GM18951 (cell line): ENCODE data around the gene LUC7L3.
"Not testable (repeated sequence)": the region's sequence is repeated elsewhere in the genome, so short reads cannot be mapped to it uniquely, and the experiment has no call there.

Experiments
- POLR2A ChIP-seq: IDR thresholded peaks from 4 replicates; pipeline ENCODE4 v1.6.1; 2011; ENCODE audit warnings: mild to moderate bottlenecking; ENCODE audit not compliant: insufficient read length, insufficient read depth; ENCODE audit errors: extremely low read depth
- in situ Hi-C: fragments of 300-500 bp; cut with MboI; formaldehyde crosslinking; loops from one replicate; pipeline ENCODE4 v1.12.0; 2022; ENCODE audit warnings: low sequenced_read_pairs, mixed read lengths, inconsistent platforms; ENCODE audit not compliant: unreplicated experiment

The LUC7L3 gene

DNA sequence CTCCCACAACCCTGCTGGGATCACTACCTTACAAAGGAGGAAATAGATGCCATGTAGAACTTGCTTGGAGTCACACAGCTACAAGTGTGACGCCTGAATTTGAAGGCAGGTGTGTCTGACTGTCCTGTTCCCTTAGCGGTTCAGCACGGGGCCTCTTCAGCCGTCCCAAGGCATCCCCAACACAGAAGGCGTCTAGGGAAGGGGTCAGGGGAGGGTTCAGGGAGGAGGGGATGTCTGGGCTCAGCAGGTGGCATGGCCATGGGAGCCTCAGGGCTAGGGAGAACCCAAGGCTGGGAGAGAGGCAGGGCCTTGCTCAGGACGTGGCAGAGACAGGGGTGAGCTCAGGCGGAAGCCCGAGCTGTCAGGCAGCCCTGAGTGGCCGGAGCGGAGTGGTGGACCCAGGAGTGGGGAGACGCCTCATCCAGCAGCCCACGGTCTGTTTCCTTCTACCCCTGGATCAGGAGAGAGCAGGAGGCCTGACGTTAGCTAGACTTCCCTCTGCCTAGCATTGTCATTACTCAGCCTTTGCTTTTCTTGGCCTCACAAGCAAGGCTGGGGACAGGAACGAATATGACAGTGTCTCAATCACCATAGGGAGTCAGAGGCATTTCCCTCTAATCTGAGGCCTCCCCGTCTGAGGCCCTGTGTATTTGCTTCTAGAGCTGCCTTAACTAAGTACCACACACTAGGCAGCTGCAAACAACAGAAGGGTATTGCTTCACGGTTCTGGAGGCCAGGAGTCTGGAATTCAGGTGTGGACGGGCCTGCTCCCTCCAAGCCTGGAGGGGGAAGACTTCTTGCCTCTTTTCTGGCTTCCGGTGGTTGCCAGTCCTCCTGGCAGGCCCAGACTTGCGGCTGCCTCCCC, 79.3 kb downstream of the LUC7L3 start:
- no peak for TF ChIP-seq POLR2A
- in situ Hi-C loops: no loop called here

GRCh38 chr17:50799582-50799981, 80.2 kb downstream of the LUC7L3 start:
- no peak for TF ChIP-seq POLR2A
- in situ Hi-C loops: no loop called here

- no peak for TF ChIP-seq POLR2A
- in situ Hi-C loops: no loop called here
Observed at GRCh38 chr17:50800196-50800700, 80.8 kb downstream of the LUC7L3 start.

DNA sequence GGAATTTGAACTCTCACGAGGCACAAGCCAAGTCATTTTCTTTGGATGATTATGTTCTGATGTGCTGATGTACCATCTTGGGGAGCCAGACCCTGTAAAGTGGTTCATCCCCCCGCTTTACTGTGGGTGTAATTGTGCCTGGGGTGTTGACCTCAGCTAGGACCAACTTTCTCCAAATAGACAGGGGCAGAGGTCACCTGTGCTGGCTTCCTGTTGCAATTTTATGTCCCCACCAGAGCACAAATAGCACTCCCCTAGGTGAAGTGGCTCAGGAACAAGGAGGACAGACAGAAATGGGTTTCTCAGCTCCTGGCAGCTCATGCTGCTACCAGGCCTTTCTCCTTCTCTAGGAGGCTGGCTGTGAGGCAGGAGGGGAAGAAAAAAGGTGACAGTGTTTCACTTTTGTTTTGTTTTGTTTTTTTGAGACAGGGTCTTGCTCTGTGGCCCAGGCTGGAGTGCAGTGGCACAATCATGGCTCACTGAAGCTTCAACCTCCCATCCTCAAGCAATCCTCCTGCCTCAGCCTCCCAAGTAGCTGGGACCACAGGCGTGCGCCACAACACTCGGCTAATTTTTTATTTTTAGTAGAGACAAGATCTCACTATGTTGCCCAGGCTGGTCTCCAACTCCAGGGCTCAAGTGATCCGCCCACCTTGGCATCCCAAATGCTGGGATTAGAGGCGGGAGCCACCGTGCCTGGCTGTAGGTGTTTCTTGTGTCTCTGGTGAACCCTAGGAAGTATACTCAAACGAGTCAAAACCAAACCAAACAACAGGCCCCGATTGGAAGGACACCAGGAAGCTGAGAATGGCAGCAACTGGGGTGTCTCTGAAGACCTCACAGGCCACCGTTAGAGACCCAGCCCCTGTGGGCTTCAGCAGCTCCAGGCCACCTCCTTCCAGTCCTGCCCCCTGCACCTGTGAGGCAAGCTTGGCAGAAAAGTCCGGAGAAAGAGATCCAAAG, 83.5 kb downstream of the LUC7L3 start:
- in situ Hi-C loops: no loop called here
- TF ChIP-seq POLR2A: no peak

DNA sequence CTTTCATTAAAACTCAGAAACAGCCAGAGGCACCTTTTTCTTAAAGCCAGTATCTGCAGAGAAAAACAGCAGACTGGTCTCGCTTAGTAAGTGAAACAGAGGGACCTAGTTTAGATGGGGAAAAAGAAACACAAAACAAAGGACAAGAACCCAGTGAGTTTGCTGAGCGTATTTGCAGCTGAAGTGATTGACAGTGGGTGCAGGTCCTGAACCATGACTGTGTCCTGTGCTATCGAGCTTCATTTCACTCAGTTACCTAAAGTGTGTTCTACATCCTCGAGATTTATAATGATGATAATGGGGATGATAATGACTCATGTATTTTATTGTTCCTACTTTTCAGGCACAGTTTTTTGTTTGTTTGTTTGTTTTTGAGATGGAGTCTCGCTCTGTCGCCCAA, 84.3 kb downstream of the LUC7L3 start:
- TF ChIP-seq POLR2A: no peak
- in situ Hi-C loops: no loop called here

GRCh38 chr17:50804749-50805475, 85.5 kb downstream of the LUC7L3 start:
- in situ Hi-C loops: not testable (repeated sequence)

DNA sequence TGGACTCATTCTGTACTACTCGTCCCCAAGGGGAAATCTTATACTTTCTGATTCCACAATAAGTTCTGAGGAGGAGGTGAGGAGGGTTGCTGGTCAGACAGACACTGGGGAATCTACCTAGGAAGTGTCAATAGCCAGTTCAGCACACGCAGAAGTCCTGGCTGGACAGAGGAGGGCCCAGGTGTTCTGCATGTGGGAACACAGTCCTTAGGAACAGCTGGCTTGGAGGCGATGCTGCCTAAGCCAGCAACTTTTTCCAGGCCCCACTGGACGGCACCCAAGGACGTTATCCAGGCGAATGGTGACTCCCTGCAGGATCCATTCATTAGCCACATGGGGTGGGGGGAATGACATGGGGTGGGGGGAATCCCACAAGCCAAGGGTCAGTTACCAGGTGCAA, 86.1 kb downstream of the LUC7L3 start:
- no peak for TF ChIP-seq POLR2A
- in situ Hi-C loops: no loop called here
